Measurements from ENCODE around the gene SUPT20HL1.

Gene SUPT20HL1

GRCh38 chrX:24396931-24397279 lies 36.5 kb downstream of the SUPT20HL1 start:
- no peak for DNase-seq (ENCODE audit: low spot score)

GRCh38 chrX:24398766-24399165 lies 38.3 kb downstream of the SUPT20HL1 start:
- DNase-seq (ENCODE audit: low spot score) = no peak

- DNase-seq (ENCODE audit: low spot score) = no peak
Measured at GRCh38 chrX:24399550-24399949, 39.1 kb downstream of the SUPT20HL1 start.

GRCh38 chrX:24405959-24406358 lies 45.5 kb downstream of the SUPT20HL1 start:
- no peak for DNase-seq (ENCODE audit: low spot score)
